Body of pancreas (tissue), 4 donors: ENCODE results near the gene ASMT.

Experiments
- POLR2A ChIP-seq, 3 donors: fragments of 450-650 bp; IDR thresholded peaks; one replicate each; pipeline ENCODE4 v1.6.1; 2016; ENCODE audit warnings: antibody characterized with exemption in 3 of 3, mild to moderate bottlenecking in 2 of 3
- TF ChIP-seq, protein P1 (sequence below), 7 experiments: fragments of 450-650 bp in 4 of 7; fragments of 200-600 bp in 3 of 7; sonication (generic) in 3 of 7; IDR thresholded peaks; one replicate each; pipeline ENCODE4 v1.5.1; 2016 to 2019; ENCODE audit warnings: antibody characterized with exemption in 7 of 7

DNA sequence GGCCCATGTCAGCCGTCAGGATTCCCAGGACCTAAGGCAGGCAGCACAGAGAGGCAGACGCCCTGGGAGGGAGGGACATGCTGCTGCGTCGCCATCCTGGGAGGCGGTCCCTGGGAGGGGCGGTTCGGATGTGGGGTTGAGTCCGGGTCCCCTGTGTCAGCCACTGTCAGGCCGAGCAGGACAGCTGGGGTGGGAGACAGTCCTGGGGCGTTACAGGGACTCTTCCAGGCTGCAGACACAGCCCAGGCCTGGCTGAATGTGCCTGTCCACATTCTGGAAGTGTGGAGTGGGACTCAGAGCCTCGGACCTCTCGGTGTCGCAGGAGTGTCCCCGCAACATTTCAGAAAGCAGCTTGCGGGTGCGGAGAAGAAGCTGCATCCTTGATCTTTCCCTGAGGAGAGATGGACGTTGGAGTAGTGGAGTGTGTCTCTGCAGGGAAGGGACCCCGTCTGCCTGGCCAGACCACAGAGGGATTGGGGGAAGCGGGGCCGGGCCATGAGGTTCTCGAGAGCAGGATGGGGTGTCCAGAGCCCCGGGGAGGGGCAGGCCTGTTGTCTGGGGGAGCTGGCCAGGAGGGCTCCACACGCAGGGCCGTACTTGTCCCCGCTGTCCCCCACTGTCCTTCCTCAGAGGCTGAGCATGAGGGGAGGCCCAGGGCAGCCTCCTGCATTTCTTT is 17.4 kb upstream of the ASMT start:
- TF ChIP-seq, protein P1, sequence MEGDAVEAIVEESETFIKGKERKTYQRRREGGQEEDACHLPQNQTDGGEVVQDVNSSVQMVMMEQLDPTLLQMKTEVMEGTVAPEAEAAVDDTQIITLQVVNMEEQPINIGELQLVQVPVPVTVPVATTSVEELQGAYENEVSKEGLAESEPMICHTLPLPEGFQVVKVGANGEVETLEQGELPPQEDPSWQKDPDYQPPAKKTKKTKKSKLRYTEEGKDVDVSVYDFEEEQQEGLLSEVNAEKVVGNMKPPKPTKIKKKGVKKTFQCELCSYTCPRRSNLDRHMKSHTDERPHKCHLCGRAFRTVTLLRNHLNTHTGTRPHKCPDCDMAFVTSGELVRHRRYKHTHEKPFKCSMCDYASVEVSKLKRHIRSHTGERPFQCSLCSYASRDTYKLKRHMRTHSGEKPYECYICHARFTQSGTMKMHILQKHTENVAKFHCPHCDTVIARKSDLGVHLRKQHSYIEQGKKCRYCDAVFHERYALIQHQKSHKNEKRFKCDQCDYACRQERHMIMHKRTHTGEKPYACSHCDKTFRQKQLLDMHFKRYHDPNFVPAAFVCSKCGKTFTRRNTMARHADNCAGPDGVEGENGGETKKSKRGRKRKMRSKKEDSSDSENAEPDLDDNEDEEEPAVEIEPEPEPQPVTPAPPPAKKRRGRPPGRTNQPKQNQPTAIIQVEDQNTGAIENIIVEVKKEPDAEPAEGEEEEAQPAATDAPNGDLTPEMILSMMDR (IDR thresholded peaks at IDR 0.05), result no peak
- no peak for TF ChIP-seq POLR2A (IDR thresholded peaks at IDR 0.05)
